H9 (cell line): ENCODE results near the gene CCDC102A. TPM values are rescaled to one million over a fixed set of nuclear protein-coding genes. Genes with fewer than 3 reads are reported as not detected.

Experiments used
- DNase-seq: peaks from one replicate; pipeline ENCODE4 v3.0.0-alpha.2; 2017
- H2AFZ ChIP-seq: one replicate; pipeline ENCODE4 v1.6.1; 2013; ENCODE audit warnings: mild to moderate bottlenecking, low read length, control low read depth, moderate library complexity
- H2AK5ac ChIP-seq: 2 replicates; pipeline ENCODE4 v1.6.1; 2013; ENCODE audit warnings: low read length, control low read depth, mixed read lengths; ENCODE audit not compliant: insufficient read length
- H2BK120ac ChIP-seq: one replicate; pipeline ENCODE4 v1.6.1; 2013; ENCODE audit warnings: low read depth, mild to moderate bottlenecking, low read length, control low read depth, inconsistent platforms; ENCODE audit not compliant: poor library complexity, severe bottlenecking
- H2BK12ac ChIP-seq: 2 replicates; pipeline ENCODE4 v1.6.1; 2013; ENCODE audit warnings: low read length, control low read depth, mixed read lengths, low read depth; ENCODE audit not compliant: insufficient read length
- H2BK15ac ChIP-seq: 2 replicates; pipeline ENCODE4 v1.6.1; 2013; ENCODE audit warnings: low read depth, low read length, control low read depth
- H2BK20ac ChIP-seq: one replicate; pipeline ENCODE4 v1.6.1; 2013; ENCODE audit warnings: low read depth, mild to moderate bottlenecking, low read length, control low read depth, inconsistent platforms; ENCODE audit not compliant: poor library complexity, severe bottlenecking
- H2BK5ac ChIP-seq: 2 replicates; pipeline ENCODE4 v1.6.1; 2013; ENCODE audit warnings: low read length, control low read depth, mixed read lengths; ENCODE audit not compliant: insufficient read length
- H3K14ac ChIP-seq: 2 replicates; pipeline ENCODE4 v1.6.1; 2013; ENCODE audit warnings: low read length, control low read depth; ENCODE audit not compliant: insufficient read depth
- H3K18ac ChIP-seq: 2 replicates; pipeline ENCODE4 v1.6.1; 2013; ENCODE audit warnings: low read depth, mild to moderate bottlenecking, mixed read lengths, low read length, control low read depth; ENCODE audit not compliant: insufficient read length
- H3K23ac ChIP-seq: 2 replicates; pipeline ENCODE4 v1.6.1; 2013; ENCODE audit warnings: low read length, control low read depth, mixed read lengths, low read depth; ENCODE audit not compliant: insufficient read length
- H3K23me2 ChIP-seq: 2 replicates; pipeline ENCODE4 v1.6.1; 2013; ENCODE audit warnings: low read depth, mild to moderate bottlenecking, mixed read lengths, low read length, control low read depth; ENCODE audit not compliant: insufficient read length, poor library complexity, severe bottlenecking
- H3K27ac ChIP-seq: 2 replicates; pipeline ENCODE4 v1.5.1; 2013; ENCODE audit warnings: low read length, control low read depth, mixed read lengths, low read depth; ENCODE audit not compliant: insufficient read length
- H3K27me3 ChIP-seq: 2 replicates; pipeline ENCODE4 v1.6.1; 2013; ENCODE audit warnings: low read length, control low read depth, inconsistent platforms; ENCODE audit not compliant: insufficient read depth
- H3K4ac ChIP-seq: 2 replicates; pipeline ENCODE4 v1.6.1; 2013; ENCODE audit warnings: low read depth, mild to moderate bottlenecking, control low read depth, inconsistent platforms, low read length, moderate library complexity
- H3K4me1 ChIP-seq: 2 replicates; pipeline ENCODE4 v1.6.1; 2013; ENCODE audit warnings: low read length, control low read depth, inconsistent platforms; ENCODE audit not compliant: insufficient read depth
- H3K4me2 ChIP-seq: 2 replicates; pipeline ENCODE4 v1.6.1; 2013; ENCODE audit warnings: low read length, control low read depth, mixed read lengths; ENCODE audit not compliant: insufficient read length, insufficient read depth
- H3K56ac ChIP-seq: 2 replicates; pipeline ENCODE4 v1.6.1; 2013; ENCODE audit warnings: low read depth, mild to moderate bottlenecking, mixed read lengths, low read length, control low read depth; ENCODE audit not compliant: insufficient read length
- H3K79me1 ChIP-seq: 2 replicates; pipeline ENCODE4 v1.6.1; 2013; ENCODE audit warnings: low read depth, mild to moderate bottlenecking, moderate library complexity, low read length, control low read depth, inconsistent platforms; ENCODE audit not compliant: insufficient read depth, poor library complexity, severe bottlenecking
- H3K79me2 ChIP-seq: 2 replicates; pipeline ENCODE4 v1.6.1; 2013; ENCODE audit warnings: low read length, control low read depth, inconsistent platforms; ENCODE audit not compliant: insufficient read depth
- H3K9ac ChIP-seq: 2 replicates; pipeline ENCODE4 v1.6.1; 2013; ENCODE audit warnings: low read length, control low read depth, mixed read lengths; ENCODE audit not compliant: insufficient read length; ENCODE audit errors: extremely low read depth
- H3K9me3 ChIP-seq: one replicate; pipeline ENCODE4 v1.6.1; 2013; ENCODE audit warnings: low read depth, low read length, inconsistent platforms; ENCODE audit not compliant: control insufficient read depth
- H3T11ph ChIP-seq: one replicate; pipeline ENCODE4 v1.6.1; 2013; ENCODE audit warnings: mild to moderate bottlenecking, low read length, control low read depth, inconsistent platforms
- H4K20me1 ChIP-seq: one replicate; pipeline ENCODE4 v1.6.1; 2013; ENCODE audit not compliant: control insufficient read depth, insufficient read length, insufficient read depth
- H4K5ac ChIP-seq: 2 replicates; pipeline ENCODE4 v1.6.1; 2013; ENCODE audit warnings: low read depth, mild to moderate bottlenecking, mixed read lengths, low read length, control low read depth; ENCODE audit not compliant: insufficient read length
- H4K8ac ChIP-seq: replicated peaks from 2 replicates; pipeline ENCODE4 v1.6.1; 2013; ENCODE audit warnings: low read length, control low read depth, mixed read lengths, low read depth; ENCODE audit not compliant: insufficient read length
- H4K91ac ChIP-seq: 2 replicates; pipeline ENCODE4 v1.6.1; 2013; ENCODE audit warnings: low read depth, mild to moderate bottlenecking, moderate library complexity, mixed read lengths, low read length, control low read depth; ENCODE audit not compliant: insufficient read length
- H3K27ac Mint-ChIP-seq, 3 experiments: 2 replicates in 2 of 3; 3 replicates in 1 of 3; pipeline ENCODE4 v1.8.0; 2020 to 2021; ENCODE audit warnings: mixed read lengths in 3 of 3, mild to moderate bottlenecking in 1 of 3, moderate library complexity in 1 of 3
- H3K27me3 Mint-ChIP-seq: 2 replicates; pipeline ENCODE4 v1.8.0; 2021; ENCODE audit warnings: low read depth, mild to moderate bottlenecking, moderate library complexity, mixed read lengths
- H3K36me3 Mint-ChIP-seq, 3 experiments: 2 replicates in 2 of 3; 3 replicates in 1 of 3; pipeline ENCODE4 v1.8.0; 2020 to 2021; ENCODE audit warnings: low read depth in 3 of 3, mixed read lengths in 3 of 3; ENCODE audit not compliant: insufficient read depth in 1 of 3
- H3K4me1 Mint-ChIP-seq, 2 experiments: 2 replicates each; pipeline ENCODE4 v1.8.0; 2020; ENCODE audit warnings: mixed read lengths in 2 of 2
- H3K4me3 Mint-ChIP-seq, 2 experiments: 2 replicates in 1 of 2; 3 replicates in 1 of 2; pipeline ENCODE4 v1.8.0; 2020 to 2021; ENCODE audit warnings: mild to moderate bottlenecking in 2 of 2, mixed read lengths in 2 of 2, moderate library complexity in 1 of 2
- H3K9me3 Mint-ChIP-seq, 2 experiments: 2 replicates in 1 of 2; 3 replicates in 1 of 2; pipeline ENCODE4 v1.8.0; 2020; ENCODE audit warnings: mild to moderate bottlenecking in 2 of 2, mixed read lengths in 2 of 2, moderate library complexity in 1 of 2
- CTCF ChIP-seq: fragments of 200-600 bp; sonication (generic); conservative IDR thresholded peaks from 3 replicates; pipeline ENCODE4 v1.8.0; 2021; ENCODE audit warnings: antibody characterized with exemption, mild to moderate bottlenecking
- WGBS: extraction: QIAGEN DNeasy Blood & Tissue Kit; methylation state at CpG from one replicate; pipeline ENCODE4 v1.1.7; 2013; ENCODE audit warnings: missing lambda C conversion rate, low lambda C conversion rate, mixed read lengths; ENCODE audit not compliant: insufficient read length; ENCODE audit errors: extremely low coverage; 5-methylcytosine and 5-hydroxymethylcytosine counted together
- total RNA-seq: library from RNA; stranded (reverse); gene quantifications from 2 replicates; pipeline ENCODE4 v1.2.1, GENCODE V29; 2021

The CCDC102A gene
- total RNA-seq, 1 experiment from 2014 or later = 8.2 TPM

GRCh38 chr16:57517397-57518367 lies 18.7 kb downstream of the CCDC102A start:
- H4K5ac ChIP-seq = no peak overlapping the region

More at GRCh38 chr16:57517397-57518367, 18.7 kb downstream of the CCDC102A start:
- H3K27ac Mint-ChIP-seq = no peak overlapping the region; a peak in 1 of 7 replicates
- H3K36me3 Mint-ChIP-seq = peaks cover 0 to 7% (median 2%) of the 10 kb centered on the region in 3 experiments; a peak in 3 of 7 replicates
- Histone ChIP-seq H4K8ac (no peak overlapping the region), H2BK15ac (no peak overlapping the region), H2BK120ac (no peak overlapping the region), H2AK5ac (no peak overlapping the region), H4K20me1 (no peaks in the 10 kb centered on the region), H3K23ac (no peak overlapping the region), H3K9ac (no peak overlapping the region), H3K27ac (no peak overlapping the region), H2BK5ac (no peak overlapping the region), H3T11ph (no peak overlapping the region), H3K4me2 (no peak overlapping the region), H3K23me2 (no peaks in the 10 kb centered on the region), H3K4me1 (no peaks in the 10 kb centered on the region), H2AFZ (no peak overlapping the region), H2BK20ac (no peak overlapping the region), H2BK12ac (no peak overlapping the region), H3K79me1 (no peaks in the 10 kb centered on the region), H3K27me3 (no peaks in the 10 kb centered on the region), H3K4ac (no peak overlapping the region), H3K18ac (no peak overlapping the region), H3K9me3 (no peaks in the 10 kb centered on the region), H3K56ac (no peak overlapping the region), H3K14ac (no peak overlapping the region; the same call in 1 of the 2 replicates), H3K79me2 (no peaks in the 10 kb centered on the region), H4K91ac (no peak overlapping the region)
- TF ChIP-seq CTCF = no peak
- WGBS = no CpG with 5 or more reads among the region's 31 CpGs
- no peaks in the 10 kb centered on the region for H3K4me1 Mint-ChIP-seq
- H3K4me3 Mint-ChIP-seq = no peak overlapping the region
- no peak for DNase-seq
- H3K27me3 Mint-ChIP-seq = peaks cover 13% of the 10 kb centered on the region
- peaks cover 0 to 2% of the 10 kb centered on the region in 2 experiments; a peak in 1 of 5 replicates for H3K9me3 Mint-ChIP-seq
